Omental fat pad (tissue), 4 donors: ENCODE data around the gene TMEM82. TPM values are rescaled to one million over a fixed set of nuclear protein-coding genes. Genes with fewer than 3 reads are reported as not detected.
A peak's percentile ranks its signal among the peaks of the same experiment; 100 is the strongest.

Source experiments
- ATAC-seq: fragments of 150-250 bp; one replicate; pipeline ENCODE4 v1.9.1; 2016; ENCODE audit warnings: mild to moderate bottlenecking, moderate library complexity; ENCODE audit not compliant: low FRiP score
- DNase-seq: peaks from one replicate; pipeline ENCODE4 v3.0.0-alpha.2; 2019; ENCODE audit warnings: low spot score
- total RNA-seq, 4 donors: library from RNA; depleted of rRNA; stranded (reverse); fragments of >200 nt; gene quantifications; one replicate each; pipeline ENCODE4 v1.1.0, GENCODE V29; 2016
- TF ChIP-seq, protein P1 (sequence below), 3 donors: fragments of 450-650 bp; IDR thresholded peaks; one replicate each; pipeline ENCODE4 v1.5.1; 2016 to 2017; ENCODE audit warnings: antibody characterized with exemption in 3 of 3, mild to moderate bottlenecking in 3 of 3, moderate library complexity in 2 of 3

The TMEM82 gene
- total RNA-seq, 4 donors from 2014 or later = not detected

DNA sequence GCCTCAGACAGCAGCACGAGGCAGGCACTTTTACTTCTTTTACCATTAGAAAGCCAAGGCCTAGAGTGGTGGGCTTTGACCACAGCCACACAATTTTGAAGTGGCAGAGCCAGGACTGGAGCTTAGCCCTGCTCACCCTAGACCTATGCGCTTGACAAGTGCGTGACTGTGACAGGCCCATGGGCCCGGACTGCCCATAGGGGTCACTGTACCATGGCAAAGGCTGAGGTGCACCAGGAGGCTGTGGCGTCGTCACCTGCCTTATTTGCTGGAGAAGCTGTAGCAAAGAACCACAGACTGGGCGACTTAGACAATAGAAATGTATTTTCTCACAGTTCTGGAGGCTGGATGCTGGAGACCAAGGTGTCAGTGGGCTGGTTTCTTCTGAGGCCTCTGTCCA lies 2.6 kb upstream of the TMEM82 start:
- no peak for DNase-seq
- no peak for ATAC-seq
- TF ChIP-seq, protein P1, sequence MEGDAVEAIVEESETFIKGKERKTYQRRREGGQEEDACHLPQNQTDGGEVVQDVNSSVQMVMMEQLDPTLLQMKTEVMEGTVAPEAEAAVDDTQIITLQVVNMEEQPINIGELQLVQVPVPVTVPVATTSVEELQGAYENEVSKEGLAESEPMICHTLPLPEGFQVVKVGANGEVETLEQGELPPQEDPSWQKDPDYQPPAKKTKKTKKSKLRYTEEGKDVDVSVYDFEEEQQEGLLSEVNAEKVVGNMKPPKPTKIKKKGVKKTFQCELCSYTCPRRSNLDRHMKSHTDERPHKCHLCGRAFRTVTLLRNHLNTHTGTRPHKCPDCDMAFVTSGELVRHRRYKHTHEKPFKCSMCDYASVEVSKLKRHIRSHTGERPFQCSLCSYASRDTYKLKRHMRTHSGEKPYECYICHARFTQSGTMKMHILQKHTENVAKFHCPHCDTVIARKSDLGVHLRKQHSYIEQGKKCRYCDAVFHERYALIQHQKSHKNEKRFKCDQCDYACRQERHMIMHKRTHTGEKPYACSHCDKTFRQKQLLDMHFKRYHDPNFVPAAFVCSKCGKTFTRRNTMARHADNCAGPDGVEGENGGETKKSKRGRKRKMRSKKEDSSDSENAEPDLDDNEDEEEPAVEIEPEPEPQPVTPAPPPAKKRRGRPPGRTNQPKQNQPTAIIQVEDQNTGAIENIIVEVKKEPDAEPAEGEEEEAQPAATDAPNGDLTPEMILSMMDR (IDR thresholded peaks at IDR 0.05) = no peak

DNA sequence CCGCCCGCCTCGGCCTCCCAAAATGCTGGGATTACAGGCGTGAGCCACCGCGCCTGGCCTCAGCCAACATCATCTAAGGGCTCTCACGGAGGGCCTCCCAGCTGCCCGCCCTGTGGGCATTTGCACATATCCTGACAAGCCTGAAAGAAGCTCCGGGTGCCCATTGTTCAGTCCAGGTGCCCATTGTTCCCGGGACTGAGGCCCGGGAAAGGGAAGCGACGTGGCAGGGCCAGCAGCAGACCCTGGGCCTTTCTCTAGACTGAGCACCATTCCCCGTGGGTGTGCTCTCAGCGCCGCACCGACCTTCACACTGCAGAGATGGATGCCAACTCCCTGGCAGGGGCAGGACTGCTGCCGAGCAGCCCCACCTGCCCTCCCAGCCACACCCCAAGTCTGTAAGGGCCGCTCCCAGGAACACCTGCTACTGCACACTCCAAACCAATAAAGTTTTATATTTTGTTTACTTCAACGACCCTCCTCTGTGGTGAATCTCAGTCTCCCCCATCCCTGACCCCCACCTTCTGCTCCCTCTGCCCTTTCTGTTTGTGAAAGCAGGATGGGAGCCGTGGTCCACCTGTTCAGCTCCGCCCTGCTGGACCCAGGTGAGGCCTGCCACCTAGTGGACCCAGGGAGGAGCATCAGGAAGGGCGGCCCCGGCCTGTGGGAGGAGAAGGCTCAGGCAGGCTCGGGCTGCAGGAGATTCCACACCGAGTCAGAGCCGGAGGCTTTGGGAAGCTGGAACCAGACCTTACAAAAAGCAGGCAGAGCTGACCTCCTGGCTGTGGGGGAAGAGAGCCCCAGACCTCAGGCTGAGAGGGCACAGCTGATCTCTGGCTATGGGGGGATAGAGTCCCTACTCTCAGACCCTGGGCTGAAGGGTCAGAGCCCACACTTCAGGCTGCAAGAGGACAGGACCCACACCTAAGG lies 1.1 kb upstream of the TMEM82 start:
- DNase-seq = peak; percentile 29
- TF ChIP-seq, protein P1 (IDR thresholded peaks at IDR 0.05) = peak in 1 of 3 donors; percentile 8
- peak; percentile 91 for ATAC-seq

DNA sequence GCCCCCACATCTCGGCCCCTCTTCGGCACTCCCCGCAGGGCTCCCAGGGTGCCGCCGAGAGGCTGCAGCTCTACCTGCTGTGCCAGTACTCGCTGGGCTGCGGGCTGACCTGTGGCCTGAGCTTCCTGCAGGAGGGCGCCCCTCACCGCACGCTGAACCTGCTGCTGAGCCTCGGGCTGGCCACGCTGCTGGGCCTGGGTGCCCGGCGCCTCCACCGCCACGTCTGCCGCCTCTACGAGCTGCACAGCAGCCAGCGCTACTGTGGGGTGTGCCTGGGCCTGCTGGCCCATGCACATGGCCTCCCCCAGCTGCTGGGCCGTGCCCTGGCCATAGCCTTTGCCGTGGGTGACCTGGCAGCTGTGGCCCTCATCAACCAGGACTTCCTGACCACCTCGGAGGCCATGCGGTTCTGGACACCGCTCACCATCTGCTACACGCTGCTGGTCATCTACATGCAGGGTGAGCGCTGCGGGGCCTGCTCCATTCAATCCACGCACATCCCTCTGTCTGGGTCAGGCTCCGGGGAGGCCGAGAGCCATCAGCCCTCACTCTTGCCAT lies 1.9 kb downstream of the TMEM82 start:
- TF ChIP-seq, protein P1 (IDR thresholded peaks at IDR 0.05) = no peak
- DNase-seq = no peak
- ATAC-seq = no peak

DNA sequence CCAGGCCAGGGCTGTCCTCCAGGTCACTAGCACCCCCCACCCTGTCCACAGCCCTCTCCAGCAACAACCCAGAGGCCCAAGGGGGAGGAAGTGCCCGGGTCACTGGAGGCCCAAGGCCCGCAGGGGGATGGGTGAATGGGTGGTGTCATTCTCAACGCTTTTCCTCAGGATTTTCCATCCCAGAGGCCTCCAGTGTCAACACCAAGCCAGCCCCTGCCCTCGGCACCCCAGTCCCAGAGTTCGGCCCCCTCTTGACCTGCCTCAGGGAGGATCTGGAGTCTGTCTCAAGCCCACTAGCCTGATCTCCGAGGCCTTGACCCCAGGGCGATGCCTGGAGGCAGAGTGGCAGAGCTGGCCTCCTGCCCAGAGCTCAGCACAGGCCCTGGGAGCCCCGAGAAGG lies 5.1 kb downstream of the TMEM82 start:
- DNase-seq (no peak), ATAC-seq (no peak)
- TF ChIP-seq, protein P1 (IDR thresholded peaks at IDR 0.05) = no peak

DNA sequence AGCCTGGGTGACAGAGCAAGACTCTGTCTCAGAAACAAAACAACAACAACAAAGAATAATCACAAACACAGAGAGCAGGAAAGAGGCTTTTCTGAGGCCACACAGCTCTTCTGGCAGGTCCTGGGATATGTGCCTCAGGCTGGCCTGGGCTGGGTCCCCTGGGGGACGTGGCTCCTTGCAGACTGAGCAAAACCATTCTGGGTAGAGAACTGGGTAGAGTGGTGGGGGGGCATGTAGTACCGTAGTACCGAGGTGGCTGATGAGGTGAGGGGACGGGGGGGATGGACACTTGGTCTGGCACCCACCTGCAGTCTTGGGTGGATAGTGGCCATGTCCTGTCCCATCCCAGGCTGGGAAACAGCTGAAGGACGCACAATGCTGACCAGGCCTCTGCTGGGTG lies 6.0 kb downstream of the TMEM82 start:
- TF ChIP-seq, protein P1 (IDR thresholded peaks at IDR 0.05) = no peak
- ATAC-seq (no peak), DNase-seq (no peak)

DNA sequence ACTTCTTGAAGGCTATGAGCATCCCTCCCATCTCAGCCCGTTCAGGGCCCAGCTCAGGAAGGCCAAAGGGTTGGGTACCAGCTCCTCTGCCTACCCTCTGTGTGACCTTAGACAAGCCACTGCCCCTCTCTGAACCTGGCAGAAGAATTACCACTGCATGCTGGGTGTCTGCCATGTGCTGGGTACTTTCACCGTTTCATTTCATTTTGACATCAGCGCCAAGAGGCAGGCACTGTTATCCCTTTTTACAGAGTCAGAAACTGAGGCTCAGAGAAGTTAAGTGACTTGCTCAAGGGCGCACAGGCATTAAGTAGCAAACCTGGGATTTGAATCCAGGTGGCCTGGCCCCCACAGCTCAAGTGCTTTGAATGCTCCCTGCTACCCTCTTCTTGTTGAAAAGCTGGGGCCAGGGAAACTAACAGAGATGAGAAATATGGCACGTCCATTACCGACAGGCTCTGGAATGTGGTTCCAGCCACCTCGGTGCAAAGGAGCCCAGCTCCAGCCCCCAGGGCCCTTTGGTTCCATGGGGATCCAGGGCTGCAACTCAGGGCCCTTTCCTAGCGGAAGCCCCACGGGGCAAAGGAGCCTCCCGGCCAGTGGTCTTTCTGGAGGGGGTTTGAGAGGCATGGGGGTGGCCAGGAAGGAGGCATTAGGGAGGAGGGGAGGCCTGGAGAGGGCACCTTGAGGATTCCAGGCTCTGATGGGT lies 6.5 kb downstream of the TMEM82 start:
- no peak for DNase-seq
- TF ChIP-seq, protein P1 (IDR thresholded peaks at IDR 0.05) = no peak

More for the DNA sequence above, 6.5 kb downstream of the TMEM82 start:
- no peak for ATAC-seq
